Activated CD4-positive, alpha-beta T cell treated with anti-CD3 and anti-CD28 coated beads for 24 hours (primary cell): ENCODE results near the gene GRIA4.
"Not testable (repeated sequence)": the region's sequence is repeated elsewhere in the genome, so short reads cannot be mapped to it uniquely, and the experiment has no call there.

Experiments
- DNase-seq, 2 donors: peaks; one replicate each; pipeline ENCODE4 v3.0.0-alpha.2; 2020; ENCODE audit warnings: low read depth in 2 of 2

The GRIA4 gene

GRCh38 chr11:105860105-105860504 is 250.2 kb downstream of the GRIA4 start:
- no peak for DNase-seq

- no peak for DNase-seq
These were observed 251.4 kb downstream of the GRIA4 start for GRCh38 chr11:105861225-105861624.

GRCh38 chr11:105862736-105863367 is 253.0 kb downstream of the GRIA4 start:
- DNase-seq = no peak

- no peak for DNase-seq
These were observed 253.7 kb downstream of the GRIA4 start for GRCh38 chr11:105863523-105863922.

- no peak for DNase-seq
These were observed 257.9 kb downstream of the GRIA4 start for GRCh38 chr11:105867742-105868141.

GRCh38 chr11:105868762-105869285 is 259.0 kb downstream of the GRIA4 start:
- no peak for DNase-seq

- DNase-seq = no peak
These were observed 260.7 kb downstream of the GRIA4 start for GRCh38 chr11:105870516-105871113.

- no peak for DNase-seq
These were observed 268.6 kb downstream of the GRIA4 start for GRCh38 chr11:105878510-105878909.

- not testable (repeated sequence) for DNase-seq
These were observed 269.1 kb downstream of the GRIA4 start for GRCh38 chr11:105878927-105879326.

GRCh38 chr11:105881027-105881426 is 271.2 kb downstream of the GRIA4 start:
- no peak for DNase-seq

GRCh38 chr11:105884436-105884835 is 274.6 kb downstream of the GRIA4 start:
- no peak for DNase-seq

- no peak for DNase-seq
These were observed 281.8 kb downstream of the GRIA4 start for GRCh38 chr11:105891685-105892084.

- no peak for DNase-seq
These were observed 287.3 kb downstream of the GRIA4 start for GRCh38 chr11:105897161-105897560.

- DNase-seq = no peak
These were observed 289.9 kb downstream of the GRIA4 start for GRCh38 chr11:105899772-105900171.

GRCh38 chr11:105900515-105901035 is 290.7 kb downstream of the GRIA4 start:
- DNase-seq = no peak

GRCh38 chr11:105903113-105903512 is 293.2 kb downstream of the GRIA4 start:
- no peak for DNase-seq

GRCh38 chr11:105906517-105906916 is 296.6 kb downstream of the GRIA4 start:
- DNase-seq = no peak

GRCh38 chr11:105907319-105907718 is 297.4 kb downstream of the GRIA4 start:
- DNase-seq = no peak

GRCh38 chr11:105910095-105910715 is 300.3 kb downstream of the GRIA4 start:
- DNase-seq = no peak

GRCh38 chr11:105911454-105911853 is 301.6 kb downstream of the GRIA4 start:
- DNase-seq = no peak

GRCh38 chr11:105912666-105913065 is 302.8 kb downstream of the GRIA4 start:
- DNase-seq = no peak

- no peak for DNase-seq
These were observed 305.1 kb downstream of the GRIA4 start for GRCh38 chr11:105915021-105915420.

GRCh38 chr11:105918039-105918438 is 308.2 kb downstream of the GRIA4 start:
- no peak for DNase-seq
